A549 treated with RU486 at 1 μM for 4 hours (cell line): ENCODE results near the gene ZC3H7B. TPM values are rescaled to one million over a fixed set of nuclear protein-coding genes. Genes with fewer than 3 reads are reported as not detected.

Experiments
- total RNA-seq: library from RNA; stranded (reverse); fragments of 200-300 nt; extraction: Qiagen RNA extraction; gene quantifications from 5 replicates; pipeline ENCODE4 v1.2.3, GENCODE V29; 2022; ENCODE audit warnings: low read depth

Gene ZC3H7B, protein sequence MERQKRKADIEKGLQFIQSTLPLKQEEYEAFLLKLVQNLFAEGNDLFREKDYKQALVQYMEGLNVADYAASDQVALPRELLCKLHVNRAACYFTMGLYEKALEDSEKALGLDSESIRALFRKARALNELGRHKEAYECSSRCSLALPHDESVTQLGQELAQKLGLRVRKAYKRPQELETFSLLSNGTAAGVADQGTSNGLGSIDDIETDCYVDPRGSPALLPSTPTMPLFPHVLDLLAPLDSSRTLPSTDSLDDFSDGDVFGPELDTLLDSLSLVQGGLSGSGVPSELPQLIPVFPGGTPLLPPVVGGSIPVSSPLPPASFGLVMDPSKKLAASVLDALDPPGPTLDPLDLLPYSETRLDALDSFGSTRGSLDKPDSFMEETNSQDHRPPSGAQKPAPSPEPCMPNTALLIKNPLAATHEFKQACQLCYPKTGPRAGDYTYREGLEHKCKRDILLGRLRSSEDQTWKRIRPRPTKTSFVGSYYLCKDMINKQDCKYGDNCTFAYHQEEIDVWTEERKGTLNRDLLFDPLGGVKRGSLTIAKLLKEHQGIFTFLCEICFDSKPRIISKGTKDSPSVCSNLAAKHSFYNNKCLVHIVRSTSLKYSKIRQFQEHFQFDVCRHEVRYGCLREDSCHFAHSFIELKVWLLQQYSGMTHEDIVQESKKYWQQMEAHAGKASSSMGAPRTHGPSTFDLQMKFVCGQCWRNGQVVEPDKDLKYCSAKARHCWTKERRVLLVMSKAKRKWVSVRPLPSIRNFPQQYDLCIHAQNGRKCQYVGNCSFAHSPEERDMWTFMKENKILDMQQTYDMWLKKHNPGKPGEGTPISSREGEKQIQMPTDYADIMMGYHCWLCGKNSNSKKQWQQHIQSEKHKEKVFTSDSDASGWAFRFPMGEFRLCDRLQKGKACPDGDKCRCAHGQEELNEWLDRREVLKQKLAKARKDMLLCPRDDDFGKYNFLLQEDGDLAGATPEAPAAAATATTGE
- total RNA-seq = 18.9 to 26.1 TPM (median 23.2 TPM) in 5 replicates

DNA sequence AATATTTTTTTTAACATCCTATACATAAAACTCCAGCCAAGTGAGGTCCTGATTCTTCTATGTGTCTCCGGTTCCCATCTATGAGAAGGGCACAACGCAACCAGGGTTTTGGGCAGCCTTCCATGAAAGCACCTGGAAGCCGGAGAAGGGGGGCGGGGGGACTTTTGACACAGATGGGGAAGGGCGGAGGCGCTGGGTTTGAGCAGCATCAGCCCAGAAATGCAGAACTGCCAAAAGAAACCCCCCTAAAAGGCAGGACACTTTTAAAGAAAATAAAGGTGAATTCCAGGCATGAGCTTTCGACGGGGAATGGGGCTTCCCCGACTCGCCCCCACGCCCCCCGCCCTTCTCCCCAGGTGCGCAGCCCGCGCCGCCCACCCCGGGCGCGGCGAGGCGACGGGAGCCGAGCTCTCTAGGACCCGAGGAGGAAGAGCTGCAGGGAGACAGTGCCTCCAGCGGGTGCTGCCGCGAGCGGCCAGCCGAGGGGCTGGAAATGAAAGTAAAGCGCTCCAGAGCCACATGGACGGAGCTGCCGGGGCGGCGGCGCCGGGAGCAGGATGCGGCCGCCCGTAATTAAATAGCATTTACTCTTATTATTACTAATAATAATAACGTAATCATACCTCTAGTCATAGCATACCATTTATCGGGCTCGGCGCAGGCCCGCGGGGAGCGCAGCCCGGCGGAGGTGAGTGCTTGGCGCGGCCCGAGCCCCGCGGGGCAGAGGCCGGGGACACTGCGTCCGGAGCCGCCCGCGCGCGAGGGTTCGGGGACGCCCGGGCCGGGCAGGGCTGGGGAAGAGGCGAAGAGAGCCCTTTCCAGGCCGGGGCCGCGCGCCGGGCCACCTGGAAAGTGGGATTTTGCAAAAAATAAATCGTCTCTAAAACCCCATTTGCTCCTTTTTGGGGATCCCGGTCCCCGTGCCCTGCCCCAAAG is at the start of gene ZC3H7B:
TSS of gene ZC3H7B (plus strand) at position 441 of the 936 bp plus-strand sequence. CDS start 19,136 bp downstream, outside the sequence.

DNA sequence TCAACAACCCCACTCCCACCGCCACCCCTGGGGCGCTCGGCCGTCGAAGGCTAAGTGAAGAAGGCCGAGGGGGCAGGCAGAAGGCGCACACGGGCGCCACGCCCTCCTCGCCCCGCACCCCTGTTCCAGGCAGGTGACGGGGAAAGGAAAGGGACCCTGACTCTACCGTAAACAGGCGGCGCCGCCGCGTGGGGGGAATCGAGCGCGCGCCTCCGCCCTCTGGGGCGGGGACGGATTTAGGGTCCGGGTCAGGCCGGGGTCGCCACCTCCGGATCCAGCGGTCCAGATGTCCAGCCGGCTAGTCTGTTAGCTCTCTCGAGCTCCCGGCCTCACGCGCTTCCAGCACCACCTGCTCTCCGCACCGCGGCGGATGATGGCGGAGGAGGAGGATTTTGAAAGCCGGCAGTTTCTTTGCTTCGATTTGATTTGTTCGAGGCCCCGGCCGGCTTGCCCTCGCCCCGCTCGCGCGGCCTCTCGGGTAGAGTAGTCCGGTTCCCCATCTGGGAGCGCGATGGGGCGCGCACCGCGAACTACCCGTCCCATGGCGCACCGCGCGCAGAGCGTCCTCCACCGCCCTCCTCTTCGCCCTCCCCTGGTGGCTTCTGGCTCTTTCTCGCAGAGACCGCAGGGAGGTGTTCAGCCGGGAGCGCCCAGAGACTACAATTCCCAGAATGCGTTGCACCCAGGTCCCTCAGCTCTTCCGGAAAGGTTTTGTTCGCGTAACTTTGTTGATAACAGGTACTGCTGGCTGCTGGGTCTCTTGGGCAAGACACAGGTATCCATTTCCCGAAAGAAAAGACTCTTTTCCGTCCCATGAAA is 15.3 kb upstream of the ZC3H7B start, which contains the start of gene RANGAP1:
TSS of gene RANGAP1 (minus strand) at position 368 of the 819 bp plus-strand sequence. CDS start 5,143 bp downstream, outside the sequence.

DNA sequence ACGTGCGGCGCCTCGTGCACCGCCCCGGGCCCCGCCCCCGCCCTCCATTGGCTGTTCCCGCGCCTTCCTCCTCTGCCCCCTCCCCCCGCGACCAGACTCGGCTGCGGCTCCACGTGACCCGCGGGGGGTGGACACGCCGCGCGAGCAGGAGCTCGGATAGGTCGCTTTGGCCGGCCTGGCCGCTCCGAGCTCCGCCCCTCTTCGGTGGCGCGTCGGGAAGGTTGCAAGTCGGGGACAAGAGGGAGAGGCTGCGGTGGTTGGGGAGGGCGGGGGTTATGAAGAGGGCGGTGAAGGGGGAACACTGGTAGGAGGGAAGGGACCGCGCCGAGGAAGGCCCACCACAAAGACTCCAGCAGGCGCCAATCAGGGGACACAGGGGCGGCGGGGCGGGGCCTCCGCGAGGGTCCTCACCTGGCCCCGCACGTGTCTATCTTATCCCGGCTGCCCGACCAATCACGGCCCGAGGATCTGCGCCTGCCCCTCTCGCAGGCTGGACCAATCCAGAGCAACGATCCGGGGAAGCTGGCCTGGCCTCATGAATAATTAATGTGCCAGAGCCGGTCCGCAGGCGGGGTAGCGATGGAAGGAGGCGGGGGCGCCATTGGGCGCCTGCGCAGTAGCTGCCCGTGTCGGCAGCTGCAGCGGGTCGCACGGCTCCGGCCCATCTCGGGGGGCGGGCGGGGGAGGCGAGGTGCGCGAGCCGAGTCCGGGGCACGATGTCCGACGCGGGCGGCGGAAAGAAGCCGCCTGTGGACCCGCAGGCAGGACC is 80.2 kb downstream of the ZC3H7B start, which contains the start of gene TEF:
TSS of gene TEF (plus strand) at position 614 of the 769 bp plus-strand sequence. CDS start at position 717, 103 bp downstream.

Other genes with a start within 250 kb of the ZC3H7B start
- 17.5 to 24.8 TPM (median 21.0 TPM) in 5 replicates for gene EP300, start 208.9 kb upstream of the ZC3H7B start, total RNA-seq
- 16.6 to 19.6 TPM (median 18.0 TPM) in 5 replicates for gene L3MBTL2, start 96.2 kb upstream of the ZC3H7B start, total RNA-seq
- not detected in 5 replicates for gene CHADL, start 60.6 kb upstream of the ZC3H7B start, total RNA-seq
- gene RANGAP1, start 15.3 kb upstream of the ZC3H7B start, total RNA-seq = 74.9 to 99.7 TPM (median 94.1 TPM) in 5 replicates
- gene TEF, start 80.4 kb downstream of the ZC3H7B start, total RNA-seq = 0.90 to 1.1 TPM (median 1.0 TPM) in 5 replicates
- 20.1 to 23.4 TPM (median 22.5 TPM) in 5 replicates for gene TOB2, start 145.3 kb downstream of the ZC3H7B start, total RNA-seq
- gene PHF5A, start 167.2 kb downstream of the ZC3H7B start, total RNA-seq = 64.1 to 87.8 TPM (median 66.1 TPM) in 5 replicates
- gene ACO2, start 167.6 kb downstream of the ZC3H7B start, total RNA-seq = 42.4 to 48.5 TPM (median 44.6 TPM) in 5 replicates
- 26.2 to 48.8 TPM (median 44.7 TPM) in 5 replicates for gene POLR3H, start 242.9 kb downstream of the ZC3H7B start, total RNA-seq